ENCODE measurements around the gene MRAP. TPM values are rescaled to one million over a fixed set of nuclear protein-coding genes. Genes with fewer than 3 reads are reported as not detected.

The MRAP gene
- total and polyA plus RNA-seq, 12 donors: 13.4 to 769 (median 105) TPM

- Histone ChIP-seq H3K36me3 (replicated peaks in 1 of 2) (peaks cover 0 to 95% of the 10 kb centered on the region in 2 donors), H3K4me3 (no peak overlapping the region), H3K9me3 (replicated peaks in 1 of 3) (no peaks in the 10 kb centered on the region), H3K4me1 (replicated peaks in 1 of 2) (no peaks in the 10 kb centered on the region), H3K27me3 (no peaks in the 10 kb centered on the region), H3K27ac (no peak overlapping the region)
- WGBS, 4 donors: 95 to 97% (median 95%) methylated on average over 10 to 13 of the region's 13 CpGs
- intact Hi-C loops (cut with DNase I): no loop called here
- TF ChIP-seq CTCF (IDR thresholded peaks at IDR 0.05): no peak
- TF ChIP-seq POLR2A (IDR thresholded peaks at IDR 0.05): no peak
- peak in 1 of 7 donors; percentile 39 for DNase-seq
These were observed 22.8 kb downstream of the MRAP start for GRCh38 chr21:32321480-32321879.

- no peaks in the 10 kb centered on the region for H3K27me3 ChIP-seq
- DNase-seq: no peak
- peaks cover 0 to 90% of the 10 kb centered on the region in 2 donors for H3K36me3 ChIP-seq (replicated peaks in 1 of 2)
- no peak overlapping the region for H3K4me3 ChIP-seq
- intact Hi-C loops (cut with DNase I): no loop called here
- H3K27ac ChIP-seq: no peak overlapping the region
- no peaks in the 10 kb centered on the region for H3K4me1 ChIP-seq (replicated peaks in 1 of 2)
- H3K9me3 ChIP-seq (replicated peaks in 1 of 3): no peaks in the 10 kb centered on the region
- TF ChIP-seq CTCF (IDR thresholded peaks at IDR 0.05): no peak
- no peak for TF ChIP-seq POLR2A (IDR thresholded peaks at IDR 0.05)
- WGBS, 4 donors: 91 to 95% (median 94%) methylated on average over 12 of the region's 12 CpGs
These were observed 23.4 kb downstream of the MRAP start for GRCh38 chr21:32322103-32322502.

- Histone ChIP-seq H3K36me3 (replicated peaks in 1 of 2) (peaks cover 0 to 84% of the 10 kb centered on the region in 2 donors), H3K9me3 (replicated peaks in 1 of 3) (no peaks in the 10 kb centered on the region), H3K27ac (no peak overlapping the region), H3K27me3 (no peaks in the 10 kb centered on the region), H3K4me1 (replicated peaks in 1 of 2) (peaks cover 1 to 2% of the 10 kb centered on the region in 2 donors), H3K4me3 (no peak overlapping the region)
- TF ChIP-seq POLR2A (IDR thresholded peaks at IDR 0.05) (no peak), CTCF (IDR thresholded peaks at IDR 0.05) (no peak)
- 91 to 96% (median 95%) methylated on average over 5 to 10 of the region's 10 CpGs for WGBS, 4 donors
- peak in 1 of 7 donors; percentile 43 for DNase-seq
- intact Hi-C loops (cut with DNase I): no loop called here
These were observed 24.0 kb downstream of the MRAP start for GRCh38 chr21:32322676-32323075.

GRCh38 chr21:32325706-32326105 lies 27.1 kb downstream of the MRAP start:
- TF ChIP-seq CTCF (IDR thresholded peaks at IDR 0.05) (no peak), POLR2A (IDR thresholded peaks at IDR 0.05) (no peak)
- H3K27ac ChIP-seq: no peak overlapping the region
- no peaks in the 10 kb centered on the region for H3K27me3 ChIP-seq
- H3K4me1 ChIP-seq (replicated peaks in 1 of 2): peaks cover 16 to 29% of the 10 kb centered on the region in 2 donors
- WGBS, 4 donors: 93 to 96% (median 94%) methylated on average over 8 of the region's 8 CpGs
- intact Hi-C loops (cut with DNase I): no loop called here
- peak in 1 of 7 donors; percentile 44 for DNase-seq
- no peaks in the 10 kb centered on the region for H3K9me3 ChIP-seq (replicated peaks in 1 of 3)
- peaks cover 0 to 54% of the 10 kb centered on the region in 2 donors for H3K36me3 ChIP-seq (replicated peaks in 1 of 2)
- H3K4me3 ChIP-seq: no peak overlapping the region

Measured in adrenal gland (tissue), 12 donors.